ENCODE results near the gene GLRX3. TPM values are rescaled to one million over a fixed set of nuclear protein-coding genes. Genes with fewer than 3 reads are reported as not detected.

Gene GLRX3
- total RNA-seq, 2 donors from 2014 or later = 41.6 to 43.1 TPM

GRCh38 chr10:130193493-130194193 is 57.5 kb downstream of the GLRX3 start:
- DNase-seq (ENCODE audit: low spot score) = no peak
- H3K9me3 ChIP-seq = no peaks in the 10 kb centered on the region
- H3K4me1 ChIP-seq (ENCODE audit: control insufficient read depth in 1 of 2, low read depth in 2 of 2) = peaks cover 7 to 9% of the 10 kb centered on the region in 2 donors
- H3K4me3 ChIP-seq = no peak overlapping the region
- TF ChIP-seq CTCF (IDR thresholded peaks at IDR 0.05) = no peak
- no peaks in the 10 kb centered on the region for H3K36me3 ChIP-seq
- H3K27me3 ChIP-seq (replicated peaks; ENCODE audit: insufficient read depth) = no peaks in the 10 kb centered on the region
- H3K27ac ChIP-seq = no peak overlapping the region
- ATAC-seq (ENCODE audit: insufficient number of reproducible peaks, low FRiP score, low read depth) = no peak

GRCh38 chr10:130194194-130194990 is 58.2 kb downstream of the GLRX3 start:
- DNase-seq (ENCODE audit: low spot score) (no peak), ATAC-seq (ENCODE audit: insufficient number of reproducible peaks, low FRiP score, low read depth) (no peak)

GRCh38 chr10:130194991-130195645 is 58.9 kb downstream of the GLRX3 start:
- ATAC-seq (ENCODE audit: insufficient number of reproducible peaks, low FRiP score, low read depth) (no peak), DNase-seq (ENCODE audit: low spot score) (no peak)
- no peaks in the 10 kb centered on the region for H3K36me3 ChIP-seq
- no peak overlapping the region for H3K4me3 ChIP-seq
- H3K4me1 ChIP-seq (ENCODE audit: control insufficient read depth in 1 of 2, low read depth in 2 of 2) = peaks cover 7 to 9% of the 10 kb centered on the region in 2 donors
- H3K27ac ChIP-seq = no peak overlapping the region
- no peak for TF ChIP-seq CTCF (IDR thresholded peaks at IDR 0.05)
- no peaks in the 10 kb centered on the region for H3K9me3 ChIP-seq
- no peaks in the 10 kb centered on the region for H3K27me3 ChIP-seq (replicated peaks; ENCODE audit: insufficient read depth)

More at GRCh38 chr10:130194194-130194990, 58.2 kb downstream of the GLRX3 start:
- no peak overlapping the region for H3K27ac ChIP-seq
- H3K9me3 ChIP-seq = no peaks in the 10 kb centered on the region
- no peaks in the 10 kb centered on the region for H3K27me3 ChIP-seq (replicated peaks; ENCODE audit: insufficient read depth)
- H3K36me3 ChIP-seq = no peaks in the 10 kb centered on the region
- H3K4me3 ChIP-seq = no peak overlapping the region
- H3K4me1 ChIP-seq (ENCODE audit: control insufficient read depth in 1 of 2, low read depth in 2 of 2) = peaks cover 7 to 9% of the 10 kb centered on the region in 2 donors
- TF ChIP-seq CTCF (IDR thresholded peaks at IDR 0.05) = no peak

- TF ChIP-seq CTCF (IDR thresholded peaks at IDR 0.05) = no peak
- Histone ChIP-seq H3K9me3 (no peaks in the 10 kb centered on the region), H3K27me3 (replicated peaks; ENCODE audit: insufficient read depth) (no peaks in the 10 kb centered on the region), H3K4me1 (ENCODE audit: control insufficient read depth in 1 of 2, low read depth in 2 of 2) (peaks cover 1 to 3% of the 10 kb centered on the region in 2 donors), H3K36me3 (no peaks in the 10 kb centered on the region), H3K4me3 (no peak overlapping the region), H3K27ac (no peak overlapping the region)
- ATAC-seq (ENCODE audit: insufficient number of reproducible peaks, low FRiP score, low read depth) (no peak), DNase-seq (ENCODE audit: low spot score) (no peak)
Measured at GRCh38 chr10:130195746-130196294, 59.6 kb downstream of the GLRX3 start.
